PFSK-1 (cell line): Measurements from ENCODE around the gene EPHA6.

Experiments used
- FOXP2 ChIP-seq: optimal IDR thresholded peaks from 2 replicates; pipeline ENCODE3; 2011; ENCODE audit warnings: borderline replicate concordance, control low read depth, inconsistent platforms; ENCODE audit not compliant: insufficient read depth; ENCODE audit errors: extremely low read length, extremely low read depth
- POLR2AphosphoS5 ChIP-seq: IDR thresholded peaks from 2 replicates; pipeline ENCODE4 v1.6.1; 2012; ENCODE audit warnings: low read depth, mild to moderate bottlenecking, control low read depth, low read length, moderate library complexity
- REST ChIP-seq, 2 experiments: IDR thresholded peaks; 2 replicates each; pipeline versions ENCODE4 v1.6.1 to v1.8.0; 2011 to 2012; ENCODE audit warnings: low read depth in 2 of 2, low read length in 2 of 2, control low read depth in 1 of 2, inconsistent platforms in 1 of 2, mild to moderate bottlenecking in 1 of 2, moderate library complexity in 1 of 2; ENCODE audit not compliant: insufficient read depth in 1 of 2
- SIN3A ChIP-seq: IDR thresholded peaks from 2 replicates; pipeline ENCODE4 v1.6.1; 2012; ENCODE audit warnings: mild to moderate bottlenecking, low read length, moderate library complexity, borderline replicate concordance; ENCODE audit not compliant: insufficient read depth
- TAF1 ChIP-seq: IDR thresholded peaks from 2 replicates; pipeline ENCODE4 v1.6.1; 2012; ENCODE audit warnings: low read length, control low read depth, borderline replicate concordance; ENCODE audit not compliant: insufficient read depth

Gene EPHA6

GRCh38 chr3:97658668-97659285 lies 844.4 kb downstream of the EPHA6 start:
- TF ChIP-seq REST (IDR thresholded peaks at IDR 0.05; ENCODE audit: insufficient read depth in 1 of 2, low read depth in 2 of 2, low read length in 2 of 2) (no peak), POLR2AphosphoS5 (no peak), TAF1 (no peak), SIN3A (no peak), FOXP2 (no peak)

- no peak for TF ChIP-seq SIN3A
- TF ChIP-seq POLR2AphosphoS5: no peak
- no peak for TF ChIP-seq REST (IDR thresholded peaks at IDR 0.05; ENCODE audit: insufficient read depth in 1 of 2, low read depth in 2 of 2, low read length in 2 of 2)
- no peak for TF ChIP-seq FOXP2
Measured at GRCh38 chr3:97662264-97662663, 847.9 kb downstream of the EPHA6 start.

DNA sequence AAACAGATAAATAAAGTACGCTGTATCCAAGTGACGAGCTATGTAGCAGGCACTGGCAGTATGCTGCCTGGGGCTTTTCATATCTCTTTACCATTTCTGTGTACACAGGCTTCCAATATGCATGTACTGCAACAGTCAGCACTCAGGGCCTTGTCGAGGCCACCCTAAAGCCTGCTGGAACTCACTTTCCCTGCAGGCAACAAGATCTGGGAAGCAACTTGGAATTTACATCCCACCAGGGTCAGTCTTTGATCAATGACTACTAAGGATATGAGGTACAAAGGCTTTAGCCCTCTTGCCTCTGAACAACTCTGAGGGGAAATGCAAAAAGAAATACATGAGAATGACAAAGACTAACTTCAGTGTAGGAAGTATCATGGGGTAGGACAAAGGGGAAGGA lies 848.4 kb downstream of the EPHA6 start:
- TF ChIP-seq SIN3A (no peak), REST (IDR thresholded peaks at IDR 0.05; ENCODE audit: insufficient read depth in 1 of 2, low read depth in 2 of 2, low read length in 2 of 2) (no peak), POLR2AphosphoS5 (no peak), FOXP2 (no peak), TAF1 (no peak)

DNA sequence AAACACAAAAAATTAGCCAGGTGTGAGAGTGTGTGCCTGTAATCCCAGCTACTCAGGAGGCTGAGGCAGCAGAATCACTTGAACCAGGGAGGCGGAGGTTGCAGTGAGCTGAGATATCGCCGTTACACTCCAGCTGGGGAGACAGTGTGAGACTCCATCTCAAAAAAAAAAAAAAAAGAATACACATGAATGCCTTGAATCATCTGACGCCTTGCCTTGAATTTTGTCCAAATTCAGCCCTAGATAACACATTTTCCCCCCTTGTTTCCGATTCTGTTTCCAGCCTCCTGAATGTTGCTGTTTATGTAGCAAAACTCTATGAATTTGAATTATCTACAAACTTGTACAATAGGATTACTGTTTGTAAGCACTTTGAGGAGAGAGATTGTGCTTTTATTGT lies 851.5 kb downstream of the EPHA6 start:
- TF ChIP-seq SIN3A (no peak), POLR2AphosphoS5 (no peak), TAF1 (no peak), FOXP2 (no peak), REST (IDR thresholded peaks at IDR 0.05; ENCODE audit: insufficient read depth in 1 of 2, low read depth in 2 of 2, low read length in 2 of 2) (no peak)

DNA sequence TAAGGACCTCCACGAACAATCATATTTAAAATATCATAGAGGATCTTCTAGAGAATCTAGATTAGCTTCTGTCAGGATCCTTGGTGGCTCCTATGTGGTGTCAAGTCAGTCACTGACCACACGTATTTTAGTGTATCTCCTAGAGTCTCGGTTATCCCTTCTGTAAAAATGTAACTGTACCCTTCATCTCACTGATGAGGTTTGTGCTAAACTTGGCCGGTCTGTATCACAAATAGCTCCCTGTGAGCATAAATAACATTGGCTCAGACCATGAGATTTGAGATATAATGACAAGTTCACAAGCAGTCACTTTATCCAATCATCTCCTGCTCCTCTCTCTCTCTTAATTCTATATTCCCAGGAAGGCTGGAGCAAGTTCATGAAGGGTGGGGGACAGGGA lies 856.6 kb downstream of the EPHA6 start:
- TF ChIP-seq REST (IDR thresholded peaks at IDR 0.05; ENCODE audit: insufficient read depth in 1 of 2, low read depth in 2 of 2, low read length in 2 of 2) (no peak), TAF1 (no peak), SIN3A (no peak), FOXP2 (no peak), POLR2AphosphoS5 (no peak)
